Measurements from ENCODE around the gene PVR.

DNA sequence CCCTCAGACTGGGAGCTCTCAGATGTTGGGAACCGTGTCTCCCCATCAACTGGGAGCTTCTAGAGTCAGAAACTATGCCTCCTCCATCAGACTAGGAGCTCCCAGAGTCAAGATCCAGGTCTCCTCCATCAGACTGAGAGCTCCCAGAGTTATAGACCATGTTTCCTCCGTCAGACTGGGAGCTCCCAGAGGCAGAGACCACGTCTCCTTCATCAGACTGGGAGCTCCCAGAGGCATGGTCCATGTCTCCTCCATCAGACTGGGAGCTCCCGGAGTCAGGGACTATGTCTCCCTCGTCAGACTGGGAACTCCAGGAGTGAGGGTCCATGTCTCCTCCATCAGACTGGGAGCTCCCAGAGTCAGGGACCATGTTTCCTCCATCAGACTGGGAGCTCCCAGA lies 65.2 kb downstream of the PVR start:
- TF ChIP-seq, protein P1, sequence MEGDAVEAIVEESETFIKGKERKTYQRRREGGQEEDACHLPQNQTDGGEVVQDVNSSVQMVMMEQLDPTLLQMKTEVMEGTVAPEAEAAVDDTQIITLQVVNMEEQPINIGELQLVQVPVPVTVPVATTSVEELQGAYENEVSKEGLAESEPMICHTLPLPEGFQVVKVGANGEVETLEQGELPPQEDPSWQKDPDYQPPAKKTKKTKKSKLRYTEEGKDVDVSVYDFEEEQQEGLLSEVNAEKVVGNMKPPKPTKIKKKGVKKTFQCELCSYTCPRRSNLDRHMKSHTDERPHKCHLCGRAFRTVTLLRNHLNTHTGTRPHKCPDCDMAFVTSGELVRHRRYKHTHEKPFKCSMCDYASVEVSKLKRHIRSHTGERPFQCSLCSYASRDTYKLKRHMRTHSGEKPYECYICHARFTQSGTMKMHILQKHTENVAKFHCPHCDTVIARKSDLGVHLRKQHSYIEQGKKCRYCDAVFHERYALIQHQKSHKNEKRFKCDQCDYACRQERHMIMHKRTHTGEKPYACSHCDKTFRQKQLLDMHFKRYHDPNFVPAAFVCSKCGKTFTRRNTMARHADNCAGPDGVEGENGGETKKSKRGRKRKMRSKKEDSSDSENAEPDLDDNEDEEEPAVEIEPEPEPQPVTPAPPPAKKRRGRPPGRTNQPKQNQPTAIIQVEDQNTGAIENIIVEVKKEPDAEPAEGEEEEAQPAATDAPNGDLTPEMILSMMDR (conservative IDR thresholded peaks at IDR 0.05; ENCODE audit: low read length), result no peak
- TF ChIP-seq EZH2phosphoT487 (IDR thresholded peaks at IDR 0.05; ENCODE audit: borderline replicate concordance, low read depth, low read length), result no peak
